Measurements from ENCODE around the gene ADORA1.

DNA sequence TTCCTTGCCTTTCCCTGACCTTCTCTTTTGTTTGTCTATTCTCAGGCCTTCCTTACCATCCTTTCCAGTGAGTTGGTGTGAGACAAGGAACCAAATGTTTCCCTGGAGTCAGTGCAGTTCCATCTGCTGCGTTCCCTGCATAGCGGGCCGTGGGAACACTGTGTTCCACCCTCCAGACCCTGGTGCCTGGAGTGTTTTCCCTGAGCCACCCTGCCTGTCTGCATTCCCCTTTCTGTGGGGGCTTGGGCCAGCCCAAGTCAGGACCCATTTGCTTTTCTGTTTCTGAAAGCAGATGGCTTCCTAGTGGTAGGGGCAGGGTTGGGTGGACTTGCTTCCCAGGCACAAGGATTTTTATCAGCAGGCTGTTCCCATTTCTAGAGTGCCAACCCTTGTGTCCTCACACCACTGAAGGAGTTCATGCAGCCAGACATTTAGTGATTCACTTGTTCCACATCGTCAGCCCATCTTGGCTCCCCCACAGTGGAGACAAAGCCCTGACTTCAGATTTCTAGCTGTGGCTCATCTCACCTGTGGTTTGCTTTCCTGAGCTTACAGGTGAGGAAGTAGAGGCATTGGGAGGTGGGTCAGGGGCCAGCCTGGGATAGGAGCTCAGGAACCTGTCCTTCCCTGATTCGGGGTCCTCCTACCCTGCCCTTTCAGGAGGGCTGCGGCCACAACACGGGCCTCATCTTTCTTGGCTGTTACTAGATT, 27.6 kb upstream of the ADORA1 start:
- TF ChIP-seq POLR2A (IDR thresholded peaks at IDR 0.05) = no peak
- TF ChIP-seq, protein P1, sequence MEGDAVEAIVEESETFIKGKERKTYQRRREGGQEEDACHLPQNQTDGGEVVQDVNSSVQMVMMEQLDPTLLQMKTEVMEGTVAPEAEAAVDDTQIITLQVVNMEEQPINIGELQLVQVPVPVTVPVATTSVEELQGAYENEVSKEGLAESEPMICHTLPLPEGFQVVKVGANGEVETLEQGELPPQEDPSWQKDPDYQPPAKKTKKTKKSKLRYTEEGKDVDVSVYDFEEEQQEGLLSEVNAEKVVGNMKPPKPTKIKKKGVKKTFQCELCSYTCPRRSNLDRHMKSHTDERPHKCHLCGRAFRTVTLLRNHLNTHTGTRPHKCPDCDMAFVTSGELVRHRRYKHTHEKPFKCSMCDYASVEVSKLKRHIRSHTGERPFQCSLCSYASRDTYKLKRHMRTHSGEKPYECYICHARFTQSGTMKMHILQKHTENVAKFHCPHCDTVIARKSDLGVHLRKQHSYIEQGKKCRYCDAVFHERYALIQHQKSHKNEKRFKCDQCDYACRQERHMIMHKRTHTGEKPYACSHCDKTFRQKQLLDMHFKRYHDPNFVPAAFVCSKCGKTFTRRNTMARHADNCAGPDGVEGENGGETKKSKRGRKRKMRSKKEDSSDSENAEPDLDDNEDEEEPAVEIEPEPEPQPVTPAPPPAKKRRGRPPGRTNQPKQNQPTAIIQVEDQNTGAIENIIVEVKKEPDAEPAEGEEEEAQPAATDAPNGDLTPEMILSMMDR (IDR thresholded peaks at IDR 0.05) = no peak

All from thyroid gland (tissue), 4 donors.